Uterus (tissue), 4 donors: ENCODE measurements around the gene MUSK. TPM values are rescaled to one million over a fixed set of nuclear protein-coding genes. Genes with fewer than 3 reads are reported as not detected.

Source experiments
- DNase-seq, 2 donors: peaks; one replicate each; pipeline ENCODE4 v3.0.0-alpha.2; 2019 to 2020
- H3K27ac ChIP-seq, 2 donors: fragments of 200-600 bp; sonication (generic); 1 replicate in 1 of 2; 2 replicates in 1 of 2; pipeline ENCODE4 v1.5.1; 2016 to 2018
- H3K27me3 ChIP-seq, 2 donors: fragments of 200-600 bp; sonication (generic); one replicate each; pipeline ENCODE4 v1.5.1; 2018 to 2019; ENCODE audit warnings: control low read depth in 1 of 2
- H3K36me3 ChIP-seq, 2 donors: fragments of 200-600 bp; sonication (generic); one replicate each; pipeline ENCODE4 v1.5.1; 2019; ENCODE audit warnings: control low read depth in 1 of 2
- H3K4me1 ChIP-seq, 2 donors: fragments of 200-600 bp; sonication (generic); one replicate each; pipeline ENCODE4 v1.5.1; 2018 to 2019; ENCODE audit warnings: control low read depth in 1 of 2
- H3K4me3 ChIP-seq, 2 donors: fragments of 200-600 bp; sonication (generic); 1 replicate in 1 of 2; 2 replicates in 1 of 2; pipeline ENCODE4 v1.5.1; 2018 to 2019; ENCODE audit warnings: mild to moderate bottlenecking in 1 of 2
- H3K9me3 ChIP-seq, 2 donors: fragments of 200-600 bp; sonication (generic); one replicate each; pipeline ENCODE4 v1.5.1; 2019; ENCODE audit warnings: control low read depth in 1 of 2
- CTCF ChIP-seq, 4 experiments: fragments of 200-600 bp in 2 of 4; fragments of 450-650 bp in 2 of 4; sonication (generic) in 2 of 4; IDR thresholded peaks; one replicate each; pipeline ENCODE4 v1.5.1; 2016 to 2019; ENCODE audit warnings: antibody characterized with exemption in 4 of 4, mild to moderate bottlenecking in 2 of 4, moderate library complexity in 1 of 4
- POLR2A ChIP-seq, 2 donors: fragments of 450-650 bp; IDR thresholded peaks; one replicate each; pipeline ENCODE4 v1.6.1; 2016; ENCODE audit warnings: antibody characterized with exemption in 2 of 2, mild to moderate bottlenecking in 1 of 2, moderate library complexity in 1 of 2
- intact Hi-C: fragments of 100-400 bp; cut with DNase I; formaldehyde crosslinking; loops from one replicate; pipeline ENCODE4 v1.15.1; 2023; ENCODE audit warnings: low total_unique reads
- total RNA-seq, 4 donors: library from RNA; depleted of rRNA in 3 of 4; stranded (reverse); fragments of >200 nt in 3 of 4; gene quantifications; one replicate each; pipeline versions ENCODE4 v1.1.0 to v1.2.4, GENCODE V29; 2014 to 2023
- donor health status: DM: yes; HTN: yes; CAD: no.

The MUSK gene
- total RNA-seq, 4 donors from 2014 or later: 11.5 TPM; not detected in 3

- TF ChIP-seq POLR2A (IDR thresholded peaks at IDR 0.05) (no peak), CTCF (IDR thresholded peaks at IDR 0.05) (no peak)
- H3K4me1 ChIP-seq: no peaks in the 10 kb centered on the region
- H3K9me3 ChIP-seq: no peaks in the 10 kb centered on the region
- no peak overlapping the region for H3K27ac ChIP-seq
- H3K27me3 ChIP-seq: no peaks in the 10 kb centered on the region
- intact Hi-C loops: no loop called here
- no peak overlapping the region for H3K4me3 ChIP-seq
- DNase-seq: no peak
- no peaks in the 10 kb centered on the region for H3K36me3 ChIP-seq
These were observed 133.9 kb downstream of the MUSK start for GRCh38 chr9:110802416-110803035.

GRCh38 chr9:110807956-110808598, 139.5 kb downstream of the MUSK start:
- no peak for DNase-seq
- Histone ChIP-seq H3K27ac (no peak overlapping the region), H3K9me3 (no peaks in the 10 kb centered on the region), H3K4me1 (no peaks in the 10 kb centered on the region), H3K36me3 (no peaks in the 10 kb centered on the region), H3K4me3 (no peak overlapping the region), H3K27me3 (no peaks in the 10 kb centered on the region)
- no peak for TF ChIP-seq POLR2A (IDR thresholded peaks at IDR 0.05)
- no peak for TF ChIP-seq CTCF (IDR thresholded peaks at IDR 0.05)
- intact Hi-C loops: no loop called here

GRCh38 chr9:110808599-110808980, 140.0 kb downstream of the MUSK start:
- intact Hi-C loops: no loop called here
- H3K27me3 ChIP-seq: no peaks in the 10 kb centered on the region
- no peak for DNase-seq
- TF ChIP-seq POLR2A (IDR thresholded peaks at IDR 0.05): no peak
- TF ChIP-seq CTCF (IDR thresholded peaks at IDR 0.05): no peak
- no peaks in the 10 kb centered on the region for H3K36me3 ChIP-seq
- H3K9me3 ChIP-seq: no peaks in the 10 kb centered on the region
- H3K4me1 ChIP-seq: no peaks in the 10 kb centered on the region
- no peak overlapping the region for H3K4me3 ChIP-seq
- no peak overlapping the region for H3K27ac ChIP-seq

DNA sequence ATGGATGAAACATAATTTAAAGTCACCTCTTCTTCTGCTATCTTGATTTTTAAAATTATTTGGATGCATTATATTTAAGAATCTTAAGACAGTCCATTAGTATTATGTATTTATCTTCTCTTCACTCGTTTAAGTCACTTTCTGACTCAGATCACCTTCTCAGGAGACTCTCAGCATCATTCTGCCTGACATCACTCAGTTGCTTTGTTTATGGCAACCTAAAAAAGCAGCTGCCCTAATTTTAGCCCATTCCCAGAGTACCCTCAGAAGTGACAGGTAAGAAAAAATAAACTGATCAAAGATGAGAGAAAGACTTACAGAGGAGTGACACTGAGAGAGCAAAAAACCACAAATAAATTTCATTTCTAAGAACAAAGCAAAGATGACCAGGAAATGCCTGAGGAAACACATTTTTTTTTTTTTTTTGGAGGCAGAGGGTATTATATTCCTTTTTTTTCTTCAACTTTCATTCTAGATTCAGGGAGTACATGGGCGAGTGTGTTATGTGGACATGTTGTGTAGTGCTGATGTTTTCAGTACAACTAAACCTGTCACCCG, 140.5 kb downstream of the MUSK start:
- Histone ChIP-seq H3K27ac (no peak overlapping the region), H3K4me3 (no peak overlapping the region), H3K36me3 (no peaks in the 10 kb centered on the region), H3K27me3 (no peaks in the 10 kb centered on the region), H3K4me1 (no peaks in the 10 kb centered on the region), H3K9me3 (no peaks in the 10 kb centered on the region)
- TF ChIP-seq POLR2A (IDR thresholded peaks at IDR 0.05) (no peak), CTCF (IDR thresholded peaks at IDR 0.05) (no peak)
- intact Hi-C loops: no loop called here
- no peak for DNase-seq

DNA sequence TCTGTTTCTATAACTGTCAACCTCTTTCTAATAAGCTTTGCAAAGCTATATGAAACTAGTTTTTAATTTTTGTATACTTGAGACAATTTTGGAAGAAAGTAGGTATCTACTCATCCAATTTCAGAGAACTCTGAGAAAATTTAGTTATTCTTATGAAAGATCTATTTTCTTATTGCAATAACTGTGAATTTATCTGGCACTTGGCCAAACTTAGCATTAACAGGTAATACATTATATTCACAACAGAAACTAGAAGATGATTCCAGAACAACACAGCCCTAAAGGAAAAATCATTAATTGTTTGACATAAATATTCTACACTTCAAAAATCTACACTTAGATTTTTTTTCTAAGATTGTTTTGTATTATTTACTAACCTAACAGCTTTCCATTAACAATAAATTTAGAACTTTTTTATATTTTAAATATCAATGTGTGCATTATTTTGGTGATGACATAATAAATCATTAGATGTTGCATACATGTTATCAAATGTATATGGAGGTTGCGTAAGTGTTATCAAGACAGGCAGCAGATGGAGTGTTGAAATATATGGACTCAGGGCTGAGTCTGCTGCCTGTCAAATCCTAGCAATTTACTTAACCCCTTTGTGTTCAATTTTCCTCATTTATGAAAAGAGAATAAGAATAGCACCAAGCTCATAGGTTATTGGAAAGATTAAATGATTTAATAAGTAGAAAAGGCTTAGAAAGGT, 141.8 kb downstream of the MUSK start:
- no peaks in the 10 kb centered on the region for H3K9me3 ChIP-seq
- no peak overlapping the region for H3K27ac ChIP-seq
- no peaks in the 10 kb centered on the region for H3K36me3 ChIP-seq
- H3K4me1 ChIP-seq: no peaks in the 10 kb centered on the region
- intact Hi-C loops: no loop called here
- no peak overlapping the region for H3K4me3 ChIP-seq
- no peak for DNase-seq
- TF ChIP-seq CTCF (IDR thresholded peaks at IDR 0.05) (no peak), POLR2A (IDR thresholded peaks at IDR 0.05) (no peak)
- no peaks in the 10 kb centered on the region for H3K27me3 ChIP-seq
